ENCODE results near the gene ZFPL1. TPM values are rescaled to one million over a fixed set of nuclear protein-coding genes. Genes with fewer than 3 reads are reported as not detected.

ZFPL1 gene
- total and polyA plus RNA-seq, 10 of the 15 experiments (the other 5 are each of a cell fraction or from before 2014, with no cell fraction given) = 2.2 to 37.8 (median 27.0) TPM

GRCh38 chr11:65124480-65125196 lies 40.6 kb downstream of the ZFPL1 start:
- no peaks in the 10 kb centered on the region for H3K27me3 ChIP-seq (replicated peaks in 1 of 2; ENCODE audit: control insufficient read depth in 2 of 2, insufficient read depth in 2 of 2, low read length in 1 of 2)
- 90% methylated on average over 5 of the region's 5 CpGs for WGBS (ENCODE audit: insufficient coverage, insufficient replicate concordance, low lambda C conversion rate, missing lambda C conversion rate)
- no peak overlapping the region for H3K4me2 ChIP-seq (ENCODE audit: control insufficient read depth, insufficient read depth)
- intact Hi-C loops (cut with micrococcal nuclease; ENCODE audit: unreplicated experiment) = no loop called here
- in situ Hi-C loops (cut with MboI) = no loop called here
- CTCF ChIA-PET = interaction anchor here (0.6 to 1.9 kb wide), 6 partner anchors 12 to 192 kb away, joined by 3 to 11 read pairs (median 3); partner anchors contain the start of gene TM7SF2
- peaks cover 29 to 33% of the 10 kb centered on the region in 2 experiments for H3K36me3 ChIP-seq (ENCODE audit: control insufficient read depth in 2 of 2, insufficient read depth in 2 of 2, low read length in 1 of 2)
- ATAC-seq = no peak
- RAD21 ChIA-PET (ENCODE audit: unreplicated experiment) = interaction anchor here (1.8 kb wide), 1 partner anchor 14 kb away, joined by 4 read pairs; no protein-coding TSS in a partner anchor
- no peak overlapping the region for H3K9ac ChIP-seq (ENCODE audit: control insufficient read depth, insufficient read depth, low read length)
- no peaks in the 10 kb centered on the region for H4K20me1 ChIP-seq (ENCODE audit: control insufficient read depth, insufficient read depth)
- TSS peak; percentile 45 for BruUV-seq (replicated peaks)
- POLR2A ChIA-PET = interaction anchor here (2.9 kb wide), 1 partner anchor 10 kb away, joined by 13 read pairs; the partner anchor contains the start of gene SYVN1
- no peak for FAIRE-seq
- peaks cover 15% of the 10 kb centered on the region for H3K4me1 ChIP-seq (ENCODE audit: control insufficient read depth, insufficient read depth, low read length)
- H3K4me3 ChIP-seq = no peak overlapping the region
- DNase-seq (ENCODE audit: low read depth, low spot score) = no peak
- H3K9me3 ChIP-seq (replicated peaks; ENCODE audit: control insufficient read depth, insufficient read depth, low read length) = no peaks in the 10 kb centered on the region
- SMC1A ChIA-PET (ENCODE audit: uncharacterized antibody, unreplicated experiment) = interaction anchor here (1.1 to 1.9 kb wide), 3 partner anchors 10 to 142 kb away, joined by 3 to 8 read pairs (median 5); partner anchors contain the start of gene SYVN1
- H2AFZ ChIP-seq (ENCODE audit: control insufficient read depth, low read depth, low read length) = no peak overlapping the region
- H3K27ac ChIP-seq (ENCODE audit: control insufficient read depth, insufficient read depth) = no peak overlapping the region
- peaks cover 38% of the 10 kb centered on the region for H3K79me2 ChIP-seq (ENCODE audit: control insufficient read depth, insufficient read depth, low read length)
- TF ChIP-seq FOXK2 (IDR thresholded peaks at IDR 0.05) = no peak
- no peak for TF ChIP-seq SIN3A (IDR thresholded peaks at IDR 0.05; ENCODE audit: low read depth, low read length)
- TF ChIP-seq ZNF592 (IDR thresholded peaks at IDR 0.05) = no peak
- TF ChIP-seq ELK1 (IDR thresholded peaks at IDR 0.05; ENCODE audit: low read depth, low read length) = no peak
- no peak for TF ChIP-seq CREB1 (IDR thresholded peaks at IDR 0.05; ENCODE audit: low read depth)
- TF ChIP-seq NFXL1 (IDR thresholded peaks at IDR 0.05; ENCODE audit: borderline replicate concordance) = no peak

All from GM12878 (cell line).